ENCODE data around the gene AUTS2.

The AUTS2 gene

GRCh38 chr7:70318511-70318910, 720.2 kb downstream of the AUTS2 start:
- Histone ChIP-seq H3K27me3 (ENCODE audit: insufficient read depth, poor library complexity, severe bottlenecking) (no peaks in the 10 kb centered on the region), H3K4me3 (replicated peaks; ENCODE audit: insufficient read depth, low read length) (no peak overlapping the region), H3K27ac (replicated peaks) (no peak overlapping the region)
- TF ChIP-seq POLR2AphosphoS5 (IDR thresholded peaks at IDR 0.05; ENCODE audit: low read depth) (no peak), GABPA (IDR thresholded peaks at IDR 0.05; ENCODE audit: low read depth) (no peak), REST (IDR thresholded peaks at IDR 0.05; ENCODE audit: insufficient replicate concordance, low read depth) (no peak), SPI1 (IDR thresholded peaks at IDR 0.05; ENCODE audit: borderline replicate concordance, low read depth) (no peak)
- TF ChIP-seq, protein P1, sequence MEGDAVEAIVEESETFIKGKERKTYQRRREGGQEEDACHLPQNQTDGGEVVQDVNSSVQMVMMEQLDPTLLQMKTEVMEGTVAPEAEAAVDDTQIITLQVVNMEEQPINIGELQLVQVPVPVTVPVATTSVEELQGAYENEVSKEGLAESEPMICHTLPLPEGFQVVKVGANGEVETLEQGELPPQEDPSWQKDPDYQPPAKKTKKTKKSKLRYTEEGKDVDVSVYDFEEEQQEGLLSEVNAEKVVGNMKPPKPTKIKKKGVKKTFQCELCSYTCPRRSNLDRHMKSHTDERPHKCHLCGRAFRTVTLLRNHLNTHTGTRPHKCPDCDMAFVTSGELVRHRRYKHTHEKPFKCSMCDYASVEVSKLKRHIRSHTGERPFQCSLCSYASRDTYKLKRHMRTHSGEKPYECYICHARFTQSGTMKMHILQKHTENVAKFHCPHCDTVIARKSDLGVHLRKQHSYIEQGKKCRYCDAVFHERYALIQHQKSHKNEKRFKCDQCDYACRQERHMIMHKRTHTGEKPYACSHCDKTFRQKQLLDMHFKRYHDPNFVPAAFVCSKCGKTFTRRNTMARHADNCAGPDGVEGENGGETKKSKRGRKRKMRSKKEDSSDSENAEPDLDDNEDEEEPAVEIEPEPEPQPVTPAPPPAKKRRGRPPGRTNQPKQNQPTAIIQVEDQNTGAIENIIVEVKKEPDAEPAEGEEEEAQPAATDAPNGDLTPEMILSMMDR (IDR thresholded peaks at IDR 0.05; ENCODE audit: insufficient read depth, low read length), result no peak
- DNase-seq (ENCODE audit: low read depth in 1 of 2, low spot score in 1 of 2), result no peak

- no peak for DNase-seq (ENCODE audit: low read depth in 1 of 2, low spot score in 1 of 2)
- no peak overlapping the region for H3K27ac ChIP-seq (replicated peaks)
- no peak overlapping the region for H3K4me3 ChIP-seq (replicated peaks; ENCODE audit: insufficient read depth, low read length)
- no peaks in the 10 kb centered on the region for H3K27me3 ChIP-seq (ENCODE audit: insufficient read depth, poor library complexity, severe bottlenecking)
- TF ChIP-seq GABPA (IDR thresholded peaks at IDR 0.05; ENCODE audit: low read depth) (no peak), SPI1 (IDR thresholded peaks at IDR 0.05; ENCODE audit: borderline replicate concordance, low read depth) (no peak), POLR2AphosphoS5 (IDR thresholded peaks at IDR 0.05; ENCODE audit: low read depth) (no peak), REST (IDR thresholded peaks at IDR 0.05; ENCODE audit: insufficient replicate concordance, low read depth) (no peak)
- TF ChIP-seq, protein P1 (IDR thresholded peaks at IDR 0.05; ENCODE audit: insufficient read depth, low read length), result no peak
These were observed 720.8 kb downstream of the AUTS2 start for GRCh38 chr7:70319057-70319456.

DNA sequence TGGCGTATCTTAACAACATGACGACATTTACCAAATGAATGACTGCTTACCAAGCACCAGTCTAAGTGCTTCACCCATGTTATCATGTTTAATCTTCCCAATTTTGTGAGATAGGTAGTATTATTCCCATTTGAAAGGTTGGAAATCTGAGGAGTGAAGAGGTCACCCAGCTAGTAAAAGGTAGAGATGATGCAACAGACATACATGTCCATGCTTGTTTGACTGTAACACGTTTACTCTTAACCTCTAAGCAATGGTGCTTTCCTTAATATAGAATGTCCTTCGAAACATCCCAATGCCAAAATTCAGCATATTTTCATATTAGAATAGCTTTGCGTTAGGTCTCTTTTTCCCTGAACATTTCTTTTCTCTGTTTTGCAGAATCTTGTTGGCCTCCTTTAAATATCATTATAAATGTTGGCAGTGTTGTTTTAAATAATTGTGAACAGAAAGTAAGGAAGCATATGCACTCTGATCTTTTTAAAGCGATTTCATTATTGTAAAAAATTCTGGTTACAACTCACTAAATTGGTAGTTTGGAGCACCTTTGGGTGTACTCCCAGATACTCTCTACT, 722.8 kb downstream of the AUTS2 start:
- Histone ChIP-seq H3K4me3 (replicated peaks; ENCODE audit: insufficient read depth, low read length) (no peak overlapping the region), H3K27ac (replicated peaks) (no peak overlapping the region), H3K27me3 (ENCODE audit: insufficient read depth, poor library complexity, severe bottlenecking) (no peaks in the 10 kb centered on the region)
- no peak for DNase-seq (ENCODE audit: low read depth in 1 of 2, low spot score in 1 of 2)
- TF ChIP-seq GABPA (IDR thresholded peaks at IDR 0.05; ENCODE audit: low read depth) (no peak), REST (IDR thresholded peaks at IDR 0.05; ENCODE audit: insufficient replicate concordance, low read depth) (no peak), POLR2AphosphoS5 (IDR thresholded peaks at IDR 0.05; ENCODE audit: low read depth) (no peak), SPI1 (IDR thresholded peaks at IDR 0.05; ENCODE audit: borderline replicate concordance, low read depth) (no peak)
- TF ChIP-seq, protein P1 (IDR thresholded peaks at IDR 0.05; ENCODE audit: insufficient read depth, low read length), result no peak

All from HL-60 (cell line).